ENCODE data around the gene PEX6. TPM values are rescaled to one million over a fixed set of nuclear protein-coding genes. Genes with fewer than 3 reads are reported as not detected.
A peak's percentile ranks its signal among the peaks of the same experiment; 100 is the strongest.

The PEX6 gene
- total and polyA plus RNA-seq, 2 of the 13 experiments (the other 11 are each of a cell fraction or from before 2014, with no cell fraction given) = 5.1 to 6.7 TPM

DNA sequence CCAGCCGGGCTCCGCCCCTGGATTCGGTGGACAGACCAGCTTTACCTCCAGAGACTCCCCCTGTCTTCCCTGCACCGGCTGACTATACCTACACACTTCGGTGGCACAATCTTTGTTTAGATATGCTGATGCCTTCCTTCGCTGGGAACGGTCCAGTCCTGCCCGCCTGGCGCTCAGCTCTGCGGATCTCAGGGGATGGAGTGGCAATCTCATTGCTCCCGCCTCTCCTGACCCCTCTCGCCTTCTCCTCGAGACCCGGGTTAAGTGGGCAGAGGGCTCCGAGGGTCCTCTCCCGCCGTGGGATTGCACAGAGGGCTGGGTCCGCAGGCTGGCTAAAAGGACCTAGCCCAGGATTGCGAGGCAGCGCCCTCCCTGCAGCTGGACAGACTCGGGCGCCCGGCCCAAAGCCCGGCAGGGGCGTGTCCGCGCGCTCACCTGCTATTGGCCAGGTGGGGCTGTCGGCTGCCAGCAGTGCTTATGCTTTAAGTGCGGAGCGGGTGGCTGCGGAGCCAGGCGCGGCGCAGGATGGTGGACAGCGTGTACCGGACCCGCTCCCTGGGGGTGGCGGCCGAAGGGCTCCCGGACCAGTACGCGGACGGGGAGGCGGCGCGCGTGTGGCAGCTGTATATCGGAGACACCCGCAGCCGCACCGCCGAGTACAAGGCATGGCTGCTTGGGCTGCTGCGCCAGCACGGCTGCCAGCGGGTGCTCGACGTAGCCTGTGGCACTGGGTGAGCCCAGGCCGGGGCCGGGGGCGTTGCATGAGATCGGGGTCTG is 18.6 kb downstream of the PEX6 start, which contains the start of gene GNMT (continued):
- TF ChIP-seq ZHX2 (IDR thresholded peaks at IDR 0.05; ENCODE audit: low read depth) (no peak), ZHX2 (CRISPR knock-in tag; IDR thresholded peaks at IDR 0.05; ENCODE audit: borderline replicate concordance) (no peak), SMARCC2 (IDR thresholded peaks at IDR 0.05) (no peak), POGZ (CRISPR knock-in tag; IDR thresholded peaks at IDR 0.05) (no peak), RFXANK (CRISPR knock-in tag; IDR thresholded peaks at IDR 0.05) (no peak), SOX13 (IDR thresholded peaks at IDR 0.05) (no peak), SOX13 (CRISPR knock-in tag; conservative IDR thresholded peaks at IDR 0.05 in 1 of 2, IDR thresholded peaks at IDR 0.05 in 1 of 2) (no peak; a peak in 1 of 4 replicates), ZBTB38 (CRISPR knock-in tag; IDR thresholded peaks at IDR 0.05) (peak; percentile 25; the same call in 1 of the 2 replicates), ZBTB7B (CRISPR knock-in tag; IDR thresholded peaks at IDR 0.05) (peak; percentile 51), ZBTB43 (CRISPR knock-in tag; conservative IDR thresholded peaks at IDR 0.05) (peak; percentile 58), HNRNPLL (IDR thresholded peaks at IDR 0.05; ENCODE audit: low read depth, low read length, poor library complexity, severe bottlenecking) (peak; percentile 84), POLR2AphosphoS5 (IDR thresholded peaks at IDR 0.05; ENCODE audit: low read depth, low read length) (no peak), ZNF576 (CRISPR knock-in tag; IDR thresholded peaks at IDR 0.05) (0 out of 2 replicates have a peak, but pooled peaks have one; percentile 45), ZKSCAN8 (CRISPR knock-in tag; IDR thresholded peaks at IDR 0.05; ENCODE audit: borderline replicate concordance) (no peak), TCF7L2 (IDR thresholded peaks at IDR 0.05; ENCODE audit: low read depth, low read length) (no peak), ZNF775 (CRISPR knock-in tag; IDR thresholded peaks at IDR 0.05; ENCODE audit: borderline replicate concordance) (no peak), YEATS4 (CRISPR knock-in tag; IDR thresholded peaks at IDR 0.05; ENCODE audit: borderline replicate concordance) (peak; percentile 64; the same call in 1 of the 2 replicates), DMAP1 (CRISPR knock-in tag; IDR thresholded peaks at IDR 0.05) (peak; percentile 44; the same call in 1 of the 2 replicates)
- TF ChIP-seq, protein P1, sequence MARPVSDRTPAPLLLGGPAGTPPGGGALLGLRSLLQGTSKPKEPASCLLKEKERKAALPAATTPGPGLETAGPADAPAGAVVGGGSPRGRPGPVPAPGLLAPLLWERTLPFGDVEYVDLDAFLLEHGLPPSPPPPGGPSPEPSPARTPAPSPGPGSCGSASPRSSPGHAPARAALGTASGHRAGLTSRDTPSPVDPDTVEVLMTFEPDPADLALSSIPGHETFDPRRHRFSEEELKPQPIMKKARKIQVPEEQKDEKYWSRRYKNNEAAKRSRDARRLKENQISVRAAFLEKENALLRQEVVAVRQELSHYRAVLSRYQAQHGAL (CRISPR knock-in tag; IDR thresholded peaks at IDR 0.05; ENCODE audit: not compliant biosample characterization) = peak; percentile 86
- TF ChIP-seq, protein P2, sequence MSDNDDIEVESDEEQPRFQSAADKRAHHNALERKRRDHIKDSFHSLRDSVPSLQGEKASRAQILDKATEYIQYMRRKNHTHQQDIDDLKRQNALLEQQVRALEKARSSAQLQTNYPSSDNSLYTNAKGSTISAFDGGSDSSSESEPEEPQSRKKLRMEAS (IDR thresholded peaks at IDR 0.05) = peak; percentile 71
- TF ChIP-seq, protein P3, sequence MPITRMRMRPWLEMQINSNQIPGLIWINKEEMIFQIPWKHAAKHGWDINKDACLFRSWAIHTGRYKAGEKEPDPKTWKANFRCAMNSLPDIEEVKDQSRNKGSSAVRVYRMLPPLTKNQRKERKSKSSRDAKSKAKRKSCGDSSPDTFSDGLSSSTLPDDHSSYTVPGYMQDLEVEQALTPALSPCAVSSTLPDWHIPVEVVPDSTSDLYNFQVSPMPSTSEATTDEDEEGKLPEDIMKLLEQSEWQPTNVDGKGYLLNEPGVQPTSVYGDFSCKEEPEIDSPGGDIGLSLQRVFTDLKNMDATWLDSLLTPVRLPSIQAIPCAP (CRISPR knock-in tag; IDR thresholded peaks at IDR 0.05; ENCODE audit: low read depth) = no peak

Measured in HepG2 (cell line).